ENCODE data around the gene TMEM39A. TPM values are rescaled to one million over a fixed set of nuclear protein-coding genes. Genes with fewer than 3 reads are reported as not detected.

TMEM39A gene
- total and polyA plus RNA-seq, 2 donors (not counting 1 experiment from before 2014, with no cell fraction given): 8.5 to 39.9 TPM

DNA sequence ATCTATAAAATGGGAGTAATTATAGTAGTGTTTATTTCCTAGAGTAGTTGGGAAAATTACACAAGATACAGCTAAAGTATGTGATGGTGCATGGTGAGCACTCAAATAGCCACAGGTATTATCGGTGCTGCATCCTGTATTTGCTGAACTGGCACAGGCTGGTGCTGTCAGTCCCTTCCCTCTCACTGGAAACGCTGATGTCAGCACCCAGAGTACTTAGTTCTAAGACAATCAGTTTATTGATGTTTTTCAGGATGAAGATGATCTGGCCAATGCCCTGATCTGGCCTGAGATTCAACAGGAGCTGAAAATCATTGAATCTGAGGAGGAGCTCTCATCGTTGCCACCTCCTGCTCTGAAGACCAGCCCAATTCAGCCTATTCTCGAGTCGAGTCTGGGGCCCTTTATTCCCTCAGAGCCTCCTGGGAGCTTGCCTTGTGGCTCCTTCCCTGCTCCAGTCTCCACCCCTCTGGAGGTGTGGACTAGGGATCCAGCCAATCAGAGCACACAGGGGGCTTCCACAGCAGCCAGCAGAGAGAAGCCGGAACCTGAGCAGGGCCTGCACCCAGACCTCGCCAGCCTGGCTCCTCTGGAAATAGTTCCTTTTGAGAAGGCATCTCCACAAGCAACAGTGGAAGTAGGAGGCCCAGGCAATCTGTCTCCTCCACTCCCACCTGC, 49.7 kb downstream of the TMEM39A start:
- intact Hi-C loops (cut with micrococcal nuclease): no loop called here
- DNase-seq: no peak
- H3K9me3 ChIP-seq (ENCODE audit: control extremely low read depth in 1 of 3, control insufficient read depth in 2 of 3, insufficient read depth in 1 of 3, low read length in 2 of 3): no peaks in the 10 kb centered on the region
- WGBS (ENCODE audit: insufficient coverage): 86% methylated on average over 5 of the region's 7 CpGs
- no peaks in the 10 kb centered on the region for H4K20me1 ChIP-seq (ENCODE audit: control insufficient read depth, insufficient read depth, low read length, poor library complexity, severe bottlenecking)
- no peak overlapping the region for H2AFZ ChIP-seq (ENCODE audit: insufficient read depth, low read depth, low read length, poor library complexity, severe bottlenecking)
- TF ChIP-seq, protein P1, sequence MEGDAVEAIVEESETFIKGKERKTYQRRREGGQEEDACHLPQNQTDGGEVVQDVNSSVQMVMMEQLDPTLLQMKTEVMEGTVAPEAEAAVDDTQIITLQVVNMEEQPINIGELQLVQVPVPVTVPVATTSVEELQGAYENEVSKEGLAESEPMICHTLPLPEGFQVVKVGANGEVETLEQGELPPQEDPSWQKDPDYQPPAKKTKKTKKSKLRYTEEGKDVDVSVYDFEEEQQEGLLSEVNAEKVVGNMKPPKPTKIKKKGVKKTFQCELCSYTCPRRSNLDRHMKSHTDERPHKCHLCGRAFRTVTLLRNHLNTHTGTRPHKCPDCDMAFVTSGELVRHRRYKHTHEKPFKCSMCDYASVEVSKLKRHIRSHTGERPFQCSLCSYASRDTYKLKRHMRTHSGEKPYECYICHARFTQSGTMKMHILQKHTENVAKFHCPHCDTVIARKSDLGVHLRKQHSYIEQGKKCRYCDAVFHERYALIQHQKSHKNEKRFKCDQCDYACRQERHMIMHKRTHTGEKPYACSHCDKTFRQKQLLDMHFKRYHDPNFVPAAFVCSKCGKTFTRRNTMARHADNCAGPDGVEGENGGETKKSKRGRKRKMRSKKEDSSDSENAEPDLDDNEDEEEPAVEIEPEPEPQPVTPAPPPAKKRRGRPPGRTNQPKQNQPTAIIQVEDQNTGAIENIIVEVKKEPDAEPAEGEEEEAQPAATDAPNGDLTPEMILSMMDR (IDR thresholded peaks at IDR 0.05): no peak
- no peak for TF ChIP-seq EZH2 (IDR thresholded peaks at IDR 0.05; ENCODE audit: borderline replicate concordance, insufficient read depth, low read depth, low read length, poor library complexity, severe bottlenecking)
- POLR2A ChIA-PET: no interaction called here
- H3K79me2 ChIP-seq (ENCODE audit: control insufficient read depth, insufficient read depth, low read length): no peaks in the 10 kb centered on the region
- no peak overlapping the region for H3K4me3 ChIP-seq (ENCODE audit: control extremely low read depth in 1 of 5, extremely low read depth in 1 of 5, insufficient read depth in 1 of 5, low read depth in 2 of 5, low read length in 4 of 5)
- Mint-ChIP-seq H3K27ac (no peak overlapping the region), H3K4me3 (no peak overlapping the region), H3K9me3 (ENCODE audit: insufficient read depth) (no peaks in the 10 kb centered on the region), H3K4me1 (peaks cover 2% of the 10 kb centered on the region), H3K27me3 (no peaks in the 10 kb centered on the region)
- ATAC-seq (ENCODE audit: low read depth): no peak
- no peak overlapping the region for H3K4me2 ChIP-seq (replicated peaks; ENCODE audit: low read depth, low read length, poor library complexity, severe bottlenecking)
- H3K36me3 ChIP-seq (replicated peaks in 1 of 2; ENCODE audit: control extremely low read depth in 1 of 2, control insufficient read depth in 1 of 2, extremely low read depth in 1 of 2, insufficient read depth in 2 of 2, low read length in 1 of 2): peaks cover 0 to 30% of the 10 kb centered on the region in 2 experiments
- no peak overlapping the region for H3K27ac ChIP-seq (ENCODE audit: low read length in 2 of 2)
- CTCF ChIA-PET: no interaction called here
- H3K27me3 ChIP-seq (replicated peaks in 1 of 4; ENCODE audit: control extremely low read depth in 1 of 4, control insufficient read depth in 3 of 4, insufficient read depth in 4 of 4, low read length in 3 of 4): no peaks in the 10 kb centered on the region
- no peaks in the 10 kb centered on the region for H3K4me1 ChIP-seq (ENCODE audit: control insufficient read depth in 2 of 2, insufficient read depth in 2 of 2, low read length in 2 of 2)
- H3K9ac ChIP-seq (ENCODE audit: low read length): no peak overlapping the region

- TF ChIP-seq EZH2 (IDR thresholded peaks at IDR 0.05; ENCODE audit: borderline replicate concordance, insufficient read depth, low read depth, low read length, poor library complexity, severe bottlenecking): no peak
- TF ChIP-seq, protein P1 (IDR thresholded peaks at IDR 0.05): no peak
- ChIA-PET CTCF (interaction anchor here (1.1 kb wide), 1 partner anchor 271 kb away, joined by 3 read pairs; no protein-coding TSS in a partner anchor), POLR2A (no interaction called here)
- ATAC-seq (ENCODE audit: low read depth) (no peak), DNase-seq (no peak)
- Histone ChIP-seq H3K27me3 (replicated peaks in 1 of 4; ENCODE audit: control extremely low read depth in 1 of 4, control insufficient read depth in 3 of 4, insufficient read depth in 4 of 4, low read length in 3 of 4) (no peaks in the 10 kb centered on the region), H3K4me2 (replicated peaks; ENCODE audit: low read depth, low read length, poor library complexity, severe bottlenecking) (no peak overlapping the region), H3K79me2 (ENCODE audit: control insufficient read depth, insufficient read depth, low read length) (no peaks in the 10 kb centered on the region), H2AFZ (ENCODE audit: insufficient read depth, low read depth, low read length, poor library complexity, severe bottlenecking) (no peak overlapping the region), H3K4me3 (ENCODE audit: control extremely low read depth in 1 of 5, extremely low read depth in 1 of 5, insufficient read depth in 1 of 5, low read depth in 2 of 5, low read length in 4 of 5) (no peak overlapping the region), H3K27ac (ENCODE audit: low read length in 2 of 2) (no peak overlapping the region), H3K4me1 (ENCODE audit: control insufficient read depth in 2 of 2, insufficient read depth in 2 of 2, low read length in 2 of 2) (peaks cover 0 to 7% of the 10 kb centered on the region in 2 donors), H3K9me3 (ENCODE audit: control extremely low read depth in 1 of 3, control insufficient read depth in 2 of 3, insufficient read depth in 1 of 3, low read length in 2 of 3) (no peaks in the 10 kb centered on the region), H3K36me3 (replicated peaks in 1 of 2; ENCODE audit: control extremely low read depth in 1 of 2, control insufficient read depth in 1 of 2, extremely low read depth in 1 of 2, insufficient read depth in 2 of 2, low read length in 1 of 2) (peaks cover 0 to 23% of the 10 kb centered on the region in 2 experiments), H4K20me1 (ENCODE audit: control insufficient read depth, insufficient read depth, low read length, poor library complexity, severe bottlenecking) (no peaks in the 10 kb centered on the region), H3K9ac (ENCODE audit: low read length) (no peak overlapping the region)
- intact Hi-C loops (cut with micrococcal nuclease): no loop called here
- no CpG with 5 or more reads among the region's 1 CpG for WGBS (ENCODE audit: insufficient coverage)
- Mint-ChIP-seq H3K27me3 (no peaks in the 10 kb centered on the region), H3K27ac (no peak overlapping the region), H3K9me3 (ENCODE audit: insufficient read depth) (no peaks in the 10 kb centered on the region), H3K4me3 (no peak overlapping the region), H3K4me1 (peaks cover 7% of the 10 kb centered on the region)
These were observed 53.6 kb downstream of the TMEM39A start for GRCh38 chr3:119409844-119410243.
